ENCODE results near the gene FCHSD2.
"Not testable (repeated sequence)": the region's sequence is repeated elsewhere in the genome, so short reads cannot be mapped to it uniquely, and the experiment has no call there.

Gene FCHSD2

GRCh38 chr11:72929256-72929655 is 212.9 kb downstream of the FCHSD2 start:
- no peak for DNase-seq (ENCODE audit: low read depth, low spot score)

GRCh38 chr11:72927380-72927779 is 214.7 kb downstream of the FCHSD2 start:
- DNase-seq (ENCODE audit: low read depth, low spot score), result no peak

DNA sequence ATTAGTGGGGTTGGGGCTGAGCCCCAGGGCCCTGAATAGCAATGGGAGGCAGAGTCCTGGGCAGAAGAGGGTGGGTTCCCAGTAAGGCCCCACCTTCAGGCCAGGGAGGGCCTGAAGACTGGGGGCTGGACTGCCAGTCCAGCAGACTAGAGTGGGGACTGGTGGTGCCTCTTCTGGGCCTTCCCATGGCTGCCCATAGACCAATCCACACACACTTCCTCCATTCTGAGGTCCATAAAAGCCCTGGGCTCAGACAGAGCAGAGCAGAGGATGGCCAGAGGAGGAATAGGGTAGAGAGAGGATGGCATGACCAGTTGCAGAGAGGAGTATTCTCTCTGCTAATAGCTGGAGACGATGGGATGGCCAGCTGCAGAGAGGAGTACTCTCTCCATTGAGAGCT is 216.0 kb downstream of the FCHSD2 start:
- DNase-seq (ENCODE audit: low read depth, low spot score), result no peak

GRCh38 chr11:72925656-72926055 is 216.5 kb downstream of the FCHSD2 start:
- DNase-seq (ENCODE audit: low read depth, low spot score), result no peak

DNA sequence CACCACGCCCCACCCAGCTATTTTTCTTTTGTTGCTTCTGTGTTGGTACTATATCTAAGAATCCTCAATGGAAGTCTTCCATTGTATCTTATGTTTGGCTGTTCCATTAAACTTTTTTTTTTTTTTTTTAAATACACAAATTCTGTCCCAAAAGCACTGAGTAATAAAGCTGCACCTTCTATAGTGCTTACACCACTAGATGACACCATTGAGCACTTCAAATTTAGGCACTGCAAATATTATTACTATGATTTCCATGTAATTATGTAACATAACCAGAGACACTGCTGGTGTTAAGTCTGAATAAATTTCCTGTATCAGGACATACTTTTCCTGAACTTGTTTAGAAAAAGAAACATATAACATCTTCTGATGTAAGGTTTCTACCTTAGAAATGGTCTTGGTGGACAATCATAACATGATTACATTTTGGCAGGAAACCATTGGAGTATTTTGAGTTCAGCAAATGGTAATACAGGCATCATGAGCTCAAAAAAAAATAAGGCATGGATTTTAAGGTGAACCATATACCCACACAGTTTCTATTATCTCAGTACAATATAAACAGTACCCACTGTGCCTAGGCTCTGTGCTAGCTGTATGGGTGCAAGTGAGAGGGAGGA is 217.4 kb downstream of the FCHSD2 start:
- DNase-seq (ENCODE audit: low read depth, low spot score), result no peak

DNA sequence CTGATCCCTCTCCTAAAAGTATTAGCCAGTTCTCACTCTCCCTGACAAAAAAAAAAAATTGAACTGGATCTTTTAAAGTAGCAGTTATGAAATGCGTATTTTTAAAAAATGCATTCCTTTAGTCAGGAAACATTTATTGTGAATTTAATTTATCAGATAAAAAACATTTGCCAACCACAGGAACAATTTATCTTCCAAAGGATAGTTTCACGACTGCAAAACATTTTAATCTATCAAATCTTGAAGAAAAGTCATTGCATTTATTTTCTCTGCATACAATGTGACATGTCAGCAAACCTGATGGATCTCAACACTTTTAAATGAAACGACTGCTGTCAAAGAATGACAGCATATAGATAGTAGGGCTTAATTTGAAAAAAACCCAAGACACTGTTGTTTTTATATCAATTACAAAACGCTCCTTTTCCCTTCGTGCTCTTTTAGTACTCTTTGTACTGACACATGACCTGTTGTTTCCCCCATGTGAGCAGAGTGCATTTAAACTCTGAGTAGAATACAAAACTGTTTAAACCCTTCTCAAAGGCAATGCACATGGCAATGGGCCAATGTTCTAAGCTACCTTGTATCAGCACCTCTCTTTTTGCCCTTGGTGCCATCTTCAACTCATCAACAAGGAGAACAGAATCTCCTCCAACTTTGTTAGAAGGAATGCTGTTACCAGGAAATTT is 220.9 kb downstream of the FCHSD2 start:
- no peak for DNase-seq (ENCODE audit: low read depth, low spot score)

DNA sequence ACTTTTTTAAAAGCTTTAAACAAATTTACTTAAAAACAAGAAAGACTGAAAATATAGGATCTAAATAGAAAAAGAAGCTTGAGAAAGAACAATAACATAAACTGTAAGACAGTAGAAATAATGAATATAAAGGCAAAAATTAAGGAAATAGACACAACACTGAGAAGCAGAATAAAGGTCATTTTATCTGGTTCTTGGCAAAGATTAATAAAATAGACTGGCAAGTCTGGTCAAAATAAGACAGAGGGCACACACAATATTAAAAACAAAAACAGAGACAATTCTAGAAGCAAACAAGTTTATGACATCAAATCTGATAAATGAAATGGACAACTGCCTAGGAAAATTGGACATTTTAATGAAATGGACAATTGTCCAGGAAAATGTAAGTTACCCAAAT is 222.1 kb downstream of the FCHSD2 start:
- DNase-seq (ENCODE audit: low read depth, low spot score), result no peak

GRCh38 chr11:72918851-72919250 is 223.3 kb downstream of the FCHSD2 start:
- DNase-seq (ENCODE audit: low read depth, low spot score), result no peak

- DNase-seq (ENCODE audit: low read depth, low spot score), result no peak
Observed at GRCh38 chr11:72912253-72912652, 229.9 kb downstream of the FCHSD2 start.

DNA sequence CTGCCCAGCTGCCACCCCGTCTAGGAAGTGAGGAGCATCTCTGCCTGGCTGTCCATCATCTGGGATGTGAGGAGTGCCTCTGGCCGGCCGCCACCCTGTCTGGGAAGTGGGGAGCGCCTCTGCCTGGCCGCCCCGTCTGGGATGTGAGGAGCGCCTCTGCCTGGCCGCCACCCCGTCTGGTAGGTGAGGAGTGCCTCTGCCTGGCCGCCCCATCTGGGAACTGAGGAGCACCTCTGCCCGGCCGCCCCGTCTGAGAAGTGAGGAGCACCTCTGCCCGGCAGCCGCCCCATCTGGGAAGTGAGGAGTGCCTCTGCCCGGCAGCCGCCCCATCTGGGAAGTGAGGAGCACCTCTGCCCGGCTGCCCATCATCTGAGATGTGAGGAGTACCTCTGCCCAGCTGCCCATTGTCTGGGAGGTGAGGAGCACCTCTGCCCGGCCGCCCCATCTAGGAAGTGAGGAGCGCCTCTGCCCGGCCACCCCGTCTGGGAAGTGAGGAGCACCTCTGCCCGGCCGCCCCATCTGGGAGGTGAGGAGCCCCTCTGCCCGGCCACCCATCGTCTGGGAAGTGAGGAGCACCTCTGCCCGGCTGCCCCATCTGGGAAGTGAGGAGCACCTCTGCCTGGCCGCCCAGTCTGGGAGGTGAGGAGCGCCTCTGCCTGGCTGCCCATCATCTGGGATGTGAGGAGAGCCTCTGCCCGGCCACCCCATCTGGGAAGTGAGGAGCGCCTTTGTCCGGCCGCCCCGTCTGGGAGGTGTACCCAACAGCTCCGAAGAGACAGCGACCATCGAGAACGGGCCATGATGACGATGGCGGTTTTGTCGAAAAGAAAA is 232.3 kb downstream of the FCHSD2 start:
- not testable (repeated sequence) for DNase-seq (ENCODE audit: low read depth, low spot score)

DNA sequence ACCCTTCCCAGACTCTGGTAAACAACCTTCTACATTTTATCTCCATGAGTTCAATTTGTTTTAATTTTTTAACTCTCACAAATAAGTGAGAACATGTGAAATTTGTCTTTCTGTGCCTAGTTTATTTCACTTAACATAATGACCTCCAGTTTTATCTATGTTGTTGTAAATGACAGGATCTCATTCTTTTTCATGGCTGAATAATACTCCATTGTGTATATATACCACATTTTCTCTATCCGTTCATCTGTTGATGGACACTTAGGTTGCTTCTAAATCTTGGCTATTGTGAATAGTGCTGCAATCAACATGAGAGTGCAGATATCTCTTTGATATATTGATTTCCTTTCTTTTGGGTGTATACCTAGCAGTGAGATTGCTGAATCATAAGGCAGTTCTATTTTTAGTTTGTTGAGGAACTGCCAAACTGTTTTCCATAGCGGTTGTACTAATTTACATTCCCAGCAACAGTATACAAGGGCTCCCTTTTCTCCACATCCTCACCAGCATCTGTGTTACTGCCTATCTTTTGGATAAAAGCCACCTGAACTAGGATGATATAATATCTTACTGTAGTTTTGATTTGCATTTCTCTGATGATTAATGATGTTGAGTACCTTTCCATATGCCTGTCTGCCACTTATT is 234.0 kb downstream of the FCHSD2 start:
- no peak for DNase-seq (ENCODE audit: low read depth, low spot score)

DNA sequence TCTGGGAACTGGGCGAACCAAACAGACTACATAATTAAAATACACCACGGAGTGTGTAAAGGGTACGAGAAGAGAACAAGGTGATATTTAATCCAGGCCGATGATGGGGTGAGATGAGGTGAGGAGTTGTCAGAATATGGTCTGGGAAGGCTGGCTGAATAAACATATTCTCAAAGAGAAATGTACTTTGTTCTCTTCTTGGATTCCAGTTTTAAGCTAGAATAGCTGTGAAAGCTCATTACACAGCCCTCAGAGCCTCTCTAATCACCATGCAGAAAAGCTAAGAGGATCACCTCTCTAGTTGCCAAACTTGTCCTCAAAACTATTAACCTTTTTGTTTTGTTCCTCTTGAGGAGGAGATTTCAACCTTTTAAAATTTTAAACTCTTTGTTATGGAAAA is 238.1 kb downstream of the FCHSD2 start:
- DNase-seq (ENCODE audit: low read depth, low spot score), result no peak

DNA sequence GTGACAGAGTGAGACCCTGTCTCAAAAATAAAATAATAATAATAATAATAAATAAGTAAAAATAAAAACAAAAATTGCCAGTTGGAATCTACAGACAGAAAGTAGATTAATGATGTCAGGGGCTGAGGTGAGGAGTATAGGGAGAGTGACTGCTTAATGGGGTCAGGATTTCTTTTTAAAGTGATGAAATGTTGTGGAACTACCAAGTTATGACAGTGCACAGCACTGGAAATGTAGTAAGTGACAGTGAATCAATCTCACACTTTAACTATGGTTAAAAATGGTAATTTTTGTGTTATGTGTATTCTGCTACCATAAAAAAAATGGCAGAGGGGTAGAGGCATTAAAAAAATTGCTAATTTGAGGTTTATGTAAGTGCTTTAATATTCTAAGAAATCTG is 240.7 kb downstream of the FCHSD2 start:
- DNase-seq (ENCODE audit: low read depth, low spot score), result no peak

- no peak for DNase-seq (ENCODE audit: low read depth, low spot score)
Observed at GRCh38 chr11:72900013-72900412, 242.1 kb downstream of the FCHSD2 start.

GRCh38 chr11:72899238-72899637 is 242.9 kb downstream of the FCHSD2 start:
- DNase-seq (ENCODE audit: low read depth, low spot score), result no peak

- DNase-seq (ENCODE audit: low read depth, low spot score), result no peak
Observed at GRCh38 chr11:72897506-72897905, 244.6 kb downstream of the FCHSD2 start.

DNA sequence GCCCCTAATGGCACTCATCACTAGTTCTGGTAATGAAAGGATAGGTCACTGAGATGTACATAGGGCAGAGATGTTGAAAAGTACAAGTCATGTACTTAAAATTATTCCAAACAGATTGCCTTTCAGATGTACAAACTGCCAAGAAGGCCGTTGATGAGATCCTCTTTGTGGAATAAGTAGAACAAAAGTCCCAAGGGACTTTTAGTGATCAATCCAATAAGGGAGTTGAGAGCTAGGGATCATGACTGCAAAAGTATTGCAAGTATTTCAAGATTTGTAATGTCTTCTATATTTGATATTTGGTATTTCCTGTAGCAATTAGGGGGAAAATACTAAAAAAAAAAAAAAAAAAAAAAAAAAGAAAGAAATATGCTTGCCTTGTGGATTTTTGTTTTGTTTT is 245.7 kb downstream of the FCHSD2 start:
- no peak for DNase-seq (ENCODE audit: low read depth, low spot score)

DNA sequence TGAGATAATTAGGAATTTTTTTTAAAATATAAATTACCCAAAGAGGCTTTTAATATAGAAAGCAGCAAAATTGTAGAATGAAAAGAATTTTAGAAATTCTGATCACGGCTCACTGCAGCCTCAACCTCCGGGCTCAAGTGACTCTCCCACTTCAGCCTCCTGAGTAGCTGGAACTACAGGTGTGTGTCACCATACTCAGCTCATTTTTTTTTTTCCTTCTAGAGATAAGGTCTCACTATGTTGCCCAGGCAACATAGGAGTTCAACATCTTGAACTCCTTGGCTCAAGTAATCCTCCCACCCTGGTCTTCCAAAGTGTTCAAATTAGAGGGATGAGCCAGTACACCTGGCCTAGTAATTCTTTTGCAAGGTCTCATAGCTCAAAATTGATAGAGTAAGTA is 251.2 kb downstream of the FCHSD2 start:
- DNase-seq (ENCODE audit: low read depth, low spot score), result no peak

GRCh38 chr11:72886619-72887018 is 255.5 kb downstream of the FCHSD2 start:
- DNase-seq (ENCODE audit: low read depth, low spot score), result no peak

- DNase-seq (ENCODE audit: low read depth, low spot score), result no peak
Observed at GRCh38 chr11:72885749-72886609, 256.1 kb downstream of the FCHSD2 start.

DNA sequence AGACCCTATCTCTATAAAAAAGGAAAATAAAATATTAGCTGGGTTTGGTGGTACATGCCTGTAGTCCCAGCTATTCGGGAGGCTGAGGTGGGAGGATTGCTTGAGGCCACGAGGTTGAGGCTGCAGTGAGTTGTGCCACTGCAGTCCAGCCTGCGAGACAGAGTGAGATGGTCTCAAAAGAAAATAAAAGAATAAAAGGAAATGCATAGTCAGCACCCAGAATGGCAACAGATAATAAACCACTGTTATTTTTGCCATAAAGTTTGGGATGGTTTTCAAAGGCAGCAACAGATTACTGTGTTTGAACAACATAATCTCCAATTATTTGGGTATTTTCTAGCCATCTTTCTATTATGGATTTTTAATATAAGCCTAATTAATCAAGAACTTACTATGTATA is 266.0 kb downstream of the FCHSD2 start:
- DNase-seq (ENCODE audit: low read depth, low spot score), result no peak
